Activated naive CD4-positive, alpha-beta T cell treated with anti-CD3 and anti-CD28 coated beads, Interleukin-2, amount 50 U/mL, for 16 hours (primary cell): ENCODE data around the gene SOBP.

ENCODE experiments used
- DNase-seq: peaks from one replicate; pipeline ENCODE4 v3.0.0-alpha.2; 2020

Gene SOBP

DNA sequence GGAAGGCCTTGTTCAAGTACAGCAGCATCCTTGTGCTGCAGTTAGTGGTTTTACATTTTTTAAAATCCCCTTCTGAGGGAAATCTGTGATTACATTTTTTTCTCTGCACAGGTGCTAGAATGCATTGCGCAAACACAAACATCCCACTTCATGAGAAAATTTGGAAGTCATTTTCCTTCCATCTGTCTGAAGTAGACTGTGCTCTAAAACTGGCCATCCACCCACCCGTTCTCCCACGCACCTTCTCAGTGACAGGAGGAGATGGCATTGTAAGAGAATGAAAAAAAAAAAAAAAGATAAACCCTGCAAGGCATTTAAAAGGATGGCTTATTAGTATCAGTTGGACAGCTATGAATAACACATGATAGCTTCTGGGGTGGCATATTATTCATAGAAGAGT, 65.0 kb downstream of the SOBP start:
- DNase-seq, result no peak

DNA sequence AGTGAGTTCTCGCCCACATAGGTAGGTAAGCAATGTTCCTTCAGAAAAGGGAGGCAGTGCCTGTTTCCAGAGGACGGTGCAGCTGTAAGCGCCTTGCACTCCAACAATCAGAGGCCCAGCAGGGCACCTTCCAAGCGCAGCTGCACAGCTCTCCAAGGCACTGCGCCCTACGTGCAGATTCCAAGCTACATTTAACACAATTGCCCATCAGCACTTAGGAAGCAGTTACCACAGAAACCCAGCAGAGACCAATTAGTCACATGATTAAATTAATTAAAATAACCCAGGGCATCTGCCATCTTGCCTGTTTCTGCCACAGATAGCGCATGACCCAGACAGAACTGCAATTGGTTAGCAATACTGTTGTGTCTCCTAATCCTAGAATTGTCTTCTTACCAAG, 65.5 kb downstream of the SOBP start:
- DNase-seq, result no peak

DNA sequence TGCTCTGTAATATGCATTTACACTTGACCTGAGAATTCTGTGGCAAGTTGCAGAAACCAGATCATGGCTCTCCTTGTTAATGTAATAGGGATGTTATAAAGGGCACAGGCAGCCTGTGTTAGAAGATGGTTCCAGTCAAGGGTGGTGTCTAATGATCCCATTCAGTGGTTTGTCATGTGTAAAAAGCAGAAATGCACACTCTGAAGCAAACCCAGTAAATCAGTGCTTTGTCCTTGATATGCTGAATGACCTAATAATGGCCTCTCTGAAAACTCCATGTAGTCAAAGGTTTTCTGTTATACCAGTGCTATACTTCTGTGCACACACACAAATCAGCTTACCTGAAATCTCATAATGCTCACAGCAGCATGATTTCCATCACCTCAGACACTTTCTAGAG, 66.2 kb downstream of the SOBP start:
- no peak for DNase-seq

GRCh38 chr6:107557698-107558097, 67.8 kb downstream of the SOBP start:
- DNase-seq, result no peak

GRCh38 chr6:107560657-107561056, 70.7 kb downstream of the SOBP start:
- no peak for DNase-seq

- DNase-seq, result no peak
Measured at GRCh38 chr6:107561306-107561705, 71.4 kb downstream of the SOBP start.

- DNase-seq, result no peak
Measured at GRCh38 chr6:107563694-107564588, 74.0 kb downstream of the SOBP start.

- DNase-seq, result no peak
Measured at GRCh38 chr6:107564589-107564951, 74.7 kb downstream of the SOBP start.

- DNase-seq, result no peak
Measured at GRCh38 chr6:107565165-107565723, 75.3 kb downstream of the SOBP start.

DNA sequence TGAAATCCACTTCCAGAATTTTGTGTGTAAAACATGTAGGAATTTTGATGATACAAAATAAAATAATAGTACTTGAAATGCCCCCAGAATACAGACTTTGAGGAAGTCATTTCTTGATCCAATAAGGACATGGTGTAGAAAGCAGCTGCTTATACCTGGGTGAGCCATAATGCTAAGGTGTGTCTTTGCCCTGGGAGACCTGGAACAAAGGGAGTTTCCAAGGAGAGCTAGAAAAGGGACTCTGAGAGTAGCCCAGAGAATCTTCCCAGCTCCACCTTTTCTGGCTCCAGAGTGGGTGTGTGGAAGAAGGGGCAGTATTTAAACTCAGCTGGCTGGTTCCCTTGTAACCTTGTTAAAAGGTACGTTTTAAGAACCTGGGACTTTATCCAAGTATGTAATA, 77.7 kb downstream of the SOBP start:
- DNase-seq, result no peak

DNA sequence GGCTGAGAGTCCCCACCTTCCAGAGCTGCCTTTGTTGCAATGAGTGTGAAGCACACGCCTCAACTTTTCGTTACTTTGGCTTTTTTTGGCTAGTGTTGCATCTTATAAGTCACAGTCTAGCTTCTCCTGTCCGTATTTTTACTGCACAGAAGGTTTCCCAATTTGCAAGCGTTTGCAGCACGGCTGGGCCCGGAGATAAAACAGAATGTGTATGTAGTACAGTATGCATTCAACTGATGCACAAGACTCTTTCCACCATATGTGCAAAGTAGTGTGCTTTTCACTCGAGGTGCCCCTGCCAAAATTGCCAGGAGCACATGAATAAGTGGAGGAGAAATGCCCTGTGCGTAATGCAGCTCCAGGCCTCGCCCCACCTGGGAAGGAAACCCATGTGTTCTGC, 79.6 kb downstream of the SOBP start:
- DNase-seq, result no peak

- DNase-seq, result no peak
Measured at GRCh38 chr6:107571354-107571753, 81.4 kb downstream of the SOBP start.

- no peak for DNase-seq
Measured at GRCh38 chr6:107572886-107573285, 83.0 kb downstream of the SOBP start.

DNA sequence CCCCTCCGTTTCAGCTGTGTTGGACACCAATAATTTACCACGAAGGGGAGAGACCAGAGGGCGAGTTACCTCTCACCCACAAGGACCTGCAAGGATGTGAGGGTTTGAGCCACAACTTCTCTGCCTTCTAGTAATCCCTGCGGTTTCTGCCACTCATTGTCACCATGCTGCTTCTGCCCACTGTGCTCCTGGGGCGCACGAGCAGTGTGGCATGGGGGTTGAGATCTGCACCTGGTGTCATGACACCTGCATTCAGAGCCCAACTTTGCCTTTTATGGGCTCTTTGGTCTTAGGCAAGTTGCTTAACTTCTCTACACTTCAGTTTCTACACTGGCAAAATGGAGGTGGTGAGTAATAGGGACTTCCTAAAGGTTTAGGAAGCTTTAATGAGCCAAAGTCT, 84.9 kb downstream of the SOBP start:
- DNase-seq, result no peak

DNA sequence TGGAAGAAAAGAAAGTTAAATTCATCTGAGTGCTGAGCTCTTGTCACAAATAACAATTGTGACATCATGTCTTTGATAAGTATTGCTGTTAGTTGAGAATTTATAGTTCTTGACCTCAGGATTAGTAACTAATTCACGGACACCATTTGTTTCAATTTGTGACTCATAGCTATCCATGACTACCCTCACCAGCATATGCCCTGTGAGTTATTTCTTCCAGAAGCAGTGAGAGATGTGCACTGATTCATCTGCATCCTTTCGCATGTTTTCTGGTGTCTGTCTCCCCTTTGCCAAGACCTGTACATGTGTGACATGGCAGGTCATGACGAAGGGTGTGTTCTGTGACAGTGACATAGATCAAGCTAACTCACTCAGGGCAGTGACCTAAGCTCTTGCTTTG, 86.9 kb downstream of the SOBP start:
- no peak for DNase-seq

DNA sequence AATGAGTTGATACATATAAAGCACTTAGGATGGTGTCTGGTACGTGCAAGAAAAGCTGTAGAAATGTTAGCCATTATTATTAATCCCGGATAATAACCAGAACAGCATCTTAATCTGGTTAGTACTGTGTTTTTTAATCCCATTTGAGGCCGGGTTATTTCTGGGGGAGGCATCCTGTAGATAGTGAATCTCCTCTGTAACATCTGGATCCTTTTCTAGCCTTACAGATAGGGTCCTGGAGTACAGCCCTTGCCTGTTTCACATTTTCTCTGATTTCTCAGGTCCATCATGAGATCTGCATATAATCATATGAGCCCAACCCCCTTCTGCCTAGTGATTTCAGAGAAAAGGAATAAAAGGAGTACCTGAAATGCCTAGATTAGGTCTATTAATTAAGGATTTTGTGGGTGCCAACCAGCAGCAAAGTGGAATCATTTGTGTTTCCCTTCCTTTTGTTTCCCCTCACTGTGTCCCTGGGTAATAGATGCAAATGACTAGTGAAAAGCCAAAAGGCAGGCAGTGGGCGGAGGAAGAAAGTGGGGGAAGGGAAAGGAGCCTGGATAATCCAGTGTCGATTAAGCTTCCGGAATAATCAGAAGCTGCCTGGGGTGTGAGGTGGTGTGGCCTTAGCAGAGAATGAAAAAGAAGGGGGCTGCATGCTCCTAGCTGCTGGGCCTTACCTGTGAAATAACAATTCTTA, 88.9 kb downstream of the SOBP start:
- DNase-seq, result no peak

DNA sequence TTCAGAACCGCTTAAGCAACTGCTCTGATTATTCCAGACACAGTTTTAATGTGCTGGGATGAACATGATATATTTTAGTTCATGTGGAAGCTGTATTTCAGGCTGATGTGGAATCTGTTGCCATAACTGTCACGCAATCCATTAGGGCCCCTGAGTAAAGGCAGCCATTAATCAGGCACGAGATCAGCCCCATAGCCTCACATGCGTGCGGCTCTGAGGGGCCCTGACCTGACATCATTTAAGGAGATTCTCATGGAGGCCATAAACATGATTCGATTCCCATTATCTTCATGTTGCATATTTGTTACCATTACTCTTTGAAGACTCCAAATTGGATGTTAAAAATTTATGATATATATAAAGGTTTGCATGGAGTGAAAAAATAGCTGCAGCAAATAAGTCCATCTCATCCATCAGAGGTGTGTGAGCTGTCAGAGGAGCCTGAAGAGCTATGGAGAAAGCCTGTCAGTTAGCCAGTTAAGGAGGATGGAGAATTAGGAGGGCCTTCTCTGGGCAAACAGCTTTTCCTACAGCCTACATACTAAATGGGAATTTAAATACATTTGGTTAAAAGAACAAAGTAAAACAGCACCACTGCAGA, 89.6 kb downstream of the SOBP start:
- DNase-seq, result no peak

GRCh38 chr6:107582086-107582485, 92.2 kb downstream of the SOBP start:
- DNase-seq, result no peak

GRCh38 chr6:107584726-107585125, 94.8 kb downstream of the SOBP start:
- DNase-seq, result no peak

DNA sequence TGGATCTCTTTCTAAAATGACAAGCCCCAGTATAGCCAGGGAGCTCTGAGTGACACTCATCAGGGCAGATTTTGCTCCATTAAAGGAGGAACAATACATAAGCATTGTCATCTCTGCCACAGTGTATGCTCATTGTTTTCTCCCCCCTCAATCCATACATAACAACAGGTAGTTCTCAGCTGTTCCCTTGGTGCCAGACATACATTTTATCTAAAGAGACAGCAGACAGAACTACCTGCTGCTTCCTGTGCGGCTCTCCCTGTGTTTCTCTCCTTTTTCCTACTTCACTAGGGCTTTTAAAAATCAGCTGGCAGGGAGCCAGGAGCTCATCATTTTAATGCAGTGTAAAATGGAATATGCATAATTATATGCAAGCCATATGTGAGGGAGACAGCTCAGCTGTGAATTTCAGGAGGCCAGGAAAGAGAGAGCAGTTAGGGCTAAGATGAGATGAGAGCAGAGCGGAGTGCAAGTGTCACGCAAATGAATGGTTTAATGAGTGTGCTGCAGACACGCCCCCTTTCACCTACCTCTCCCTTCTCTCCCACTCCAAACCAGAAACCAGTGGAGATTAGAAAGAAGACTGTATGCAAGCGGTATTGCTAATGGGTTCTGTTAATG, 96.0 kb downstream of the SOBP start:
- no peak for DNase-seq

DNA sequence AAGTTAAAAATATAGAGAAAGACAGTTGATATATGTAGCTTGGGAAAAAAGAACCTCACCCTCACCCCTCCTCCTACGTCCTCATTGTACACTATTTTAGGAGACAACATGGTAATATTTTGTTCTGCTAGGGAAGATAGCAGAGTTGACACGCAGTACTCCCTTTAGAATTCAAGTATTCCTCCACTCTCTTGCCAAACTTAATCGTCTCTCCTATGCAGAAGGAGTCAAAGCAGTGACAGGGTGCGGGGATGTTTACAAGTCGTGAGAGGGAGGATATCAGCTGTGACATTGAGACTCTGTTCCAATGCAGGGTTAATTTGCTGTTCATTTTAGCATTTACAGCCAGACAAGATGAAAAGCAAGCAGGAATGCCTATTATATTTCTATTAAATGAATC, 97.5 kb downstream of the SOBP start:
- no peak for DNase-seq

DNA sequence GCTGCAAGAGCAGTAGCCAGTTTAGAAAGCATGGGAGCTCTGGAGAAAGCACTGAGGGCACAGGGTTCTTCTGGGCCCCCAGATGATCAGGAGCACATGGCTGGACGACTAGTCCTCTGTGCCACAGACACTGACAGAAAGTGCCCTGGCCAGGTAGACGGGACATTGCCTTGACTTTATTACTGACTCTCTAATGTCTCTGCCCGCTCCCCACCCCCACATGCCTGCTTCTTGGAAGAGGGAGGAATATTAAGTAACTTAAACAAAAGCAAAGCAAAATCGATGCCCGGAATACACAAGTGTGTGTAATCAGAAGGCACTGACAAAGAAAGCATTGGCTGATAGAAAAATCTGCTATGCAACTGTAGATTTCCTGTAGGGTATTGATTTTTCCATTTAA, 99.3 kb downstream of the SOBP start:
- no peak for DNase-seq

DNA sequence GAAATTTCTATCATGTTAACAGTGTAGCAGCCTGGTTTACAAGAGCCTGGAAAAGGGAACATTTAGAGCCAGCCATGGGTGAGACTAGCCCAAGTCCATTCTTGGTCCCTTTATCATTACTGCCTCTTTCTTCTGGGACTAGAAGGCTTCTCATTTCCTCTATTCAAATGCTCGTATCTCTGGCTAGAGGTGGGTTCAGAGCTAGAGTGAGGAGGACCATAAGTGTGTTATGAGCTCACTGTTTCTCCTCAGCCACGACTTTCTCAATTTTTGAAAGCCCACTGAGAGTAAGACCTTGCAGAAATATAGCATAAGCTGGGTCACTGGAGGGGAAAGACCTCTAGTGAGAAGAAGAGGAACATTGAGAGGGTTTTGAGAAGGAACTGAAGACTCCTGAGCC, 100.0 kb downstream of the SOBP start:
- no peak for DNase-seq
